HL-60/S4 (cell line): ENCODE measurements around the gene RNF183.
"Not testable (repeated sequence)": the region's sequence is repeated elsewhere in the genome, so short reads cannot be mapped to it uniquely, and the experiment has no call there.

Experiments
- in situ Hi-C: fragments of 300-500 bp; cut with MboI; formaldehyde crosslinking; loops from 2 replicates; pipeline ENCODE4 v1.14.3; 2022; ENCODE audit warnings: low sequenced_read_pairs

The RNF183 gene

DNA sequence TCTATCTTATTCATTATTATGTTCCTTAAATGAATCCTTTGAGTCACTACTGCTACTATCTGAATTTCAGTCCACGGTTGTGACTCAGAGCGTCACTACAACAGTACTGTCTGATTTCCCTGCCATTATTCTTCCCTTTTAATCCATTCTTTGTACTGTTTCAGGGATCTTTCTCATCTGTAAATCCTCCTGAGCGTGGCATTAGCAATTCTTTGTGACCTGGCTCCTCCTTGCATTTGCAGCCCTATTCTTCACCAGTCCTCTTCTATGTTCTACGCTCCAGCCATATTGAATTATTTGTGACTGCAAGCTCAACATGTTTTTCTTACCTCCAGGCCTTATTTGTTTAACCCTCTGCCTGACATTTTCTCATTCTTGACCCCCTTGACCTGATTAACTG lies 21.8 kb downstream of the RNF183 start:
- in situ Hi-C loops, result no loop called here

DNA sequence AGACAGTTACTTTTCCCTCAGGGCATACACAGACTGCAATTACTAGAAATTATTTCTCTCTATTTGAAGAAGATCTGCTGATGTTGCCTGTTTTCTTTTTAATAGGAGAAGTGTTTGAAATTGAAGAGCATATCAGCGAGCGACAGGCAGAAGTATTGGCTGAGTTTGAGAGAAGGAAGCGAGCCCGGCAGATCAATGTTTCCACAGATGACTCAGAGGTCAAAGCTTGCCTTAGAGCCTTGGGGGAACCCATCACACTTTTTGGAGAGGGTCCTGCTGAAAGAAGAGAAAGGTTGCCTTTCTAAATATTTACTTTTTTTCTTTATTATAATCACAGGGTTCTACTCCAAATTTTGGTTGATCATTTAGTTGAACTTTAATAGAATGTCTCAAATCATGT lies 24.3 kb downstream of the RNF183 start:
- in situ Hi-C loops, result no loop called here

- in situ Hi-C loops, result no loop called here
Measured at GRCh38 chr9:113275157-113276131, 27.7 kb downstream of the RNF183 start, which contains the start of the genes CDC26 and PRPF4. Gene CDC26, minus strand, starts transcription at chr9:113275572. Its CDS starts 3,065 bp downstream, at chr9:113272507. Gene PRPF4, plus strand, starts transcription at chr9:113275658. Its CDS starts 86 bp downstream, at chr9:113275744.

GRCh38 chr9:113274474-113275156 lies 28.6 kb downstream of the RNF183 start:
- in situ Hi-C loops, result no loop called here

- in situ Hi-C loops, result no loop called here
Measured at GRCh38 chr9:113269871-113270270, 33.3 kb downstream of the RNF183 start.

DNA sequence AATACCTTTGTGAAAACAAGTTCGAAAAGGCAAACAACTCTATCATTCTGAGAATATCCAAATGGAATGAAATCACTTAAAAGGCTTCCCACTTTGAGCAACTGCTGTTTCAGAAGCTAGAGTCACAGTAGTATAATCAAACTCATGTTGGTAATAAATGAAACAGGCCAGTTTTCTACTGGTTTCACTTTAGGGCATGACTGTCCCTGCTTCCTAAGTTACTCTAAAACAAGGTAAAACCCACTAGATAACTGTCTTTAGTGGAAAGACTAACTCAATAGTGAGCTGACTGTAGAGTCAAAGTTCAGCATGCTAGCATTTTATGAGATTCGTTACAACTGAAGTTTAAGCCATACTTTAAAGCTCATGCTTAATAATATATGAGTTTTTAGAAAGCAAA lies 33.8 kb downstream of the RNF183 start:
- in situ Hi-C loops, result no loop called here

DNA sequence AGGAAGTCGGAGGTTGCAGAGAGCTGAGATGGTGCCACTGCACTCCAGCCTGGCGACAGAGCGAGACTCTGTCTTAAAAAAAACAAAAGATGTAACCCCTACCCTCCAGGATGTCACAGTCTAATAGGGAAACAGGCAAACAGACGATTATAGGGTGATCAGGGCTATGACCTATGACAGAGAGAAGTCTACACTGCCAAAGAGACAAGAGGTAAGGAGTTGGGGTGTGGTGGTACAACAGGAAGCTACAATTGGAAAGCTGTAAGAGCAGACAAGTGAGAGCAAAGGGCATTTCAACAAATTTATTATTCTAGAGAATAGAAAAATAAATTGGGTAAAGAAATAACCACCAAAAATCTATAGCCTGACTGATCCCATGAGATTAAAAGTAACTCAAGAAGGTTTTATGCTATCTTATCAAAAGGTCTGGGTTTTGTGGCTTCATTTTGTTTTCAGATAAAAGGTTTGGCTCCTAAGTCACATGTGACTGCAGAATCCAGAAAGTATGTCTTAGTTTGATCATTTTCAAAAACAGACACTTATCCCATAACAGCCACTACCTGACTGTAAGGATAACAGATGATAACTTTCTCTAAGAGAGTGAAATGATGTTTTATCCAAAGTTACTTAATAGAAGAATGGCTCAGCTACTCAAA lies 35.1 kb downstream of the RNF183 start:
- in situ Hi-C loops, result no loop called here

- in situ Hi-C loops, result no loop called here
Measured at GRCh38 chr9:113266174-113266573, 37.0 kb downstream of the RNF183 start.

DNA sequence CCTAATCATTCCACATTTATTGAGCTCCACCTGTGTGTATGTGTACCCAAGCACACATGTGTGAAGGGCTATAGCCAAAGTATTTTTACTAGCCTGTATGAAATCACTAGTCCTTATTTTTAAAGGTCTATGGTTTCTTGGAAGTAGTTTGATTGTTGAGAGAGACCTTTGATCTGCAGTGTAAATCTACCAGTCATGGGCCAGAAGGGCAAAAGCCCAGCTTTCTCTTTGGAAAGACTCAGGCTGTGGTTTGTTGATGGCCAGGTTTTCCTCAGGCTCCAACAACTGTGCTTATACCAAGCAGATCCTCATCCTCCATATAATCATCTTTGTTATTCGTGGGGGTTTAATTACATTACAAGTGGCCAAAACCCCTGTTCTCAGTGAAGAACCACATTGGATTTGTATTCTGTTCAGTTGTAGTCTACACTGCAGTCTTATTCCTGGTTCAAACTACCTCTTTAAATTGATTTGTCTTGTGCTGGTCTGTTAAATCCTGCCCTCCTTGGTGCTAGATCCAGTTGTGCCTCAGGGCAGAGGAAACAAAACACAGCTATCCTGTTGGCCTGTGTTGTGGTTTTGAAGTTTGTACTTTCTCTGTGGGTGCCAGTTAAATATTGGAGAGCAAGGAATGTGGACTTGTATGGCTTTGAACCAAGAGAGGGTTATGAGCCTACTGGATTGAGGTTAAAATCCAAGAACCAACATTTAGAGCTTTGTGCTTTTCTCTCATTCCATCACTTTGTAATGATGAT lies 41.1 kb downstream of the RNF183 start:
- in situ Hi-C loops, result no loop called here

DNA sequence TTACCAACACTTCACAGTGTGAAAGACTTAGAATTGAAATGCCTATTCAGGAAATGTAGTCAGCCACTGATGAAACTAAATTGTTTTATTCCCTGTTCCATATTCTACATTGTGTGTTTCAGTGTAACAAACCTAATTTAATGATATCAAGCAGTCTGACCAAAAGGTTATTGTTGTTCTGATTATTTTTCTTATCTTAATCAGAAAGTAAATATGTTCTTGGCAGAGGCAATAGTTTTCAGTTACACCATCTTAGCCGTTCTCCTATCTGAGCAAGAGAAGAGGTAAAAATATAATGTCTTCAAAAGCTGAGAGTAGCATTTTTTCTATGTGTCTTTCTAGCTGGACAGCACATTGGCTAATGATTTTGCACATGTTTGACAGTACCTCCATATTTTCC lies 44.9 kb downstream of the RNF183 start:
- in situ Hi-C loops, result no loop called here

DNA sequence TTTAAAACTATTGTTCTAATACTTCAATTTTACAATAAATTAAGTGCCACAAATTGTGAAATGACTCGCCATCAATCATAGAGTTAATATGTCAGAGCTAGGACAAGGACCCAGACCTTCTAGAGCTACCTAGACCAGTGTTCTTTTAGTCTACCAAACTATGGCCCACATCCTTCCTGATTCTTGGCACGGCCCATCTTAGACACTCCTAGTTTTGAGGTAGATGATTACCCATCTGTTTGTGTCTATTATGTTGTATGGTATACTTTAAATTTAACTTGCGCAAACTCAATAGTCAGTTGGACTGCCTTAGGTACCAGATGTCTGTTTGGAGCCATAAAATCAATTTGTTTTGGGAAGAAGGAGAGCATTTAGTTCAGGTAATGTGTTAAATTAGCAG lies 45.3 kb downstream of the RNF183 start:
- in situ Hi-C loops, result no loop called here

DNA sequence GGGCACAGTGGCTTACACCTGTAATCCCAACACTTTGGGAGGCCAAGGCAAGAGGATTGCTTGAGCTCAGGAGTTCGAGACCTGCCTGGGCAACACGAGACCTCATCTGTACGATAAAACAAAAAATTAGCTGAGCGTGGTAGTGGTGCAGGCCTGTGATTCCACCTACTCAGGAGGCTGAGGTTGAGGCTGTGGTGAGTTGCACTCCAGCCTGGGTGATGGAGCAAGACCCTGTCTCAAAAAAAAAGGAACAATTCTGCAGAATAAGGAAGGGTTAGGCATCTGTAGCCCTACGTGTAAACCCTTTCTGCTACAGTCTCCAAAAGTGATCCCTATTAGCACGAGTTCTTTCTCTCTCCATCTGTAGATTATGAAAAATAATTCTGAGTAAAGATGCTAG lies 47.7 kb downstream of the RNF183 start:
- in situ Hi-C loops, result no loop called here

DNA sequence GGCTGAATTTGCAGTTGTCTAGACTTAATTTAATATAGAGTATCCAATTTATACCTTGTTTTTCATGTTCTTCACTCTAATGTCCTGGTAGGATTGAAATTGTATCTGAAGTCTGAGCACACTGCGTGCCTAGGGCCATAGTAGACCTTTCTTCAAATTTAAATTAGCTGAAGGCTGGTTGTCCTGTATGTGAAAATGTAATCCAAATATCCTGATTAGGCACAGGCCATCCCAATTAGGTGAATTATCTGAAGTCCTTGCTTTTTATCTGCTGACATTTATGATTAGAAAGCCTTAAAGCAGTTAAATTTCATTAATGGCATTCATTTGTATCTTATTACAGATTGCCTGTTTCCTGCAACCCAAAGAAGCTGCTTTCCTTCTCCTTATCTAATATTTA lies 48.2 kb downstream of the RNF183 start:
- in situ Hi-C loops, result no loop called here

- in situ Hi-C loops, result no loop called here
Measured at GRCh38 chr9:113250807-113251206, 52.4 kb downstream of the RNF183 start.

DNA sequence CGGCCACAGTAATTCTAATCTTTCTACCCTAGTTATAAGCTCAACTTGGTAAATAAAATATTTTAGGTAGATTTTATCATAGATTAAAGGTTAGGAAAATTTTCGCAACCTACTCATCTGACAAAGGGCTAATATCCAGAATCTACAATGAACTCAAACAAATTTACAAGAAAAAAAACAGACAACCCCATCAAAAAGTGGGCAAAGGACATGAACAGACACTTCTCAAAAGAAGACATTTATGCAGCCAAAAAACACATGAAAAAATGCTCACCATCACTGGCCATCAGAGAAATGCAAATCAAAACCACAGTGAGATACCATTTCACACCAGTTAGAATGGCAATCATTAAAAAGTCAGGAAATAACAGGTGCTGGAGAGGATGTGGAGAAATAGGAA lies 53.5 kb downstream of the RNF183 start:
- in situ Hi-C loops, result not testable (repeated sequence)

DNA sequence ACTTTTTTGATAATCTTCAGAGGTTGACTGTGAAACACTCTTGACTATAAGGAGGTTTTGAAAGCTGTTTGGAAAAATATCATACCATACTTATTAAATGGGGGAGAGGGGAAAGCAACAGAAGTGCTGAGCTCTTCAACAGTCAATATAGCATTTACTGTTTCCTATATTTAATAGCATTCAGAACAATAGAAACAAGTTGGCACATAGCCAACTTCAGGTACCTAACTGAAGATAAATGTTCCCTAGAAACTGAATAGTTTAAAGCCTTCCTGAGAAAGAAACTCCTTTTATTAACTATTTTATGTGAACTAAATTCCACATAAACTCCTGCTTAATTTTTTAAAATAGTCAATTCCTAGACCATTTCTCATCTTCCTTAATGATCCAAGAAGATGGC lies 55.5 kb downstream of the RNF183 start:
- in situ Hi-C loops, result no loop called here
